Effector memory CD8-positive, alpha-beta T cell (primary cell): ENCODE results near the gene CNTN1.

Experiments used
- ATAC-seq: fragments of 150-1000 bp; cut with Tn5 transposase; replicated peaks from 2 replicates; pipeline ENCODE4 v1.10.0; 2021; ENCODE audit warnings: mild to moderate bottlenecking, moderate library complexity
- DNase-seq, 3 experiments: peaks; one replicate each; pipeline ENCODE4 v3.0.0; 2021
- H3K27ac Mint-ChIP-seq, 2 donors: one replicate each; pipeline ENCODE4 v1.8.0; 2022; ENCODE audit warnings: mild to moderate bottlenecking in 2 of 2, mixed read lengths in 2 of 2, moderate library complexity in 2 of 2
- H3K27me3 Mint-ChIP-seq, 2 donors: one replicate each; pipeline ENCODE4 v1.8.0; 2022; ENCODE audit warnings: mixed read lengths in 2 of 2
- H3K36me3 Mint-ChIP-seq: one replicate; pipeline ENCODE4 v1.8.0; 2022; ENCODE audit warnings: mild to moderate bottlenecking, moderate library complexity, mixed read lengths; ENCODE audit not compliant: insufficient read depth
- H3K4me1 Mint-ChIP-seq, 2 donors: one replicate each; pipeline ENCODE4 v1.8.0; 2022; ENCODE audit warnings: low read depth in 2 of 2, mixed read lengths in 2 of 2
- H3K4me3 Mint-ChIP-seq, 2 donors: one replicate each; pipeline ENCODE4 v1.8.0; 2022; ENCODE audit warnings: mild to moderate bottlenecking in 2 of 2, mixed read lengths in 2 of 2, moderate library complexity in 2 of 2
- H3K9me3 Mint-ChIP-seq, 2 donors: one replicate each; pipeline ENCODE4 v1.8.0; 2022; ENCODE audit warnings: mixed read lengths in 2 of 2

The CNTN1 gene

DNA sequence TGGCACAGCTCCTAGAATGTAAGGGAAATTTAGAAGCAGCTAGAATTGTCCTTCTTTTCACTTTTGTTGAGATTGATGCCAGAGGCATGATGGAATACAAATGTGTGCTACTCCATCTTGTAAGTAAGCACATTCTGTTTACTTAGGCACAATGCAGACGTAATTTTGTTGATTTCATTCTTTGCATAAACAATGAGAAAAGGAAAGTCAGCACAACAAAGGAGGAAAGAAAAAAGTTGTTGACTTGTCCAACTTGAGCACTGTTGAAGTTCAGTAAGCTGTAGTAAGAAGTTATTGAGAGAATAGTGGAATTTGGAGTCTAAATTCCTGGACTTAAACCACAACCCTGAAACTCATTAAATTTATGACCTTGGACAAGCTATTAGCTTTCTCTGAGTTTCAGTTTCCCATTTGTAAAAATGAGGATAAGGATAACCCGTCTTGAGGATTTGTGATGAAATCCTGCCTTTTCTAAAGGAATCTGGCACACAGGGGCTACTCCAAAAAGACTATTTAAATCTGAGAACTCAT, 19.4 kb upstream of the CNTN1 start:
- Mint-ChIP-seq H3K36me3 (no peaks in the 10 kb centered on the region), H3K4me1 (no peaks in the 10 kb centered on the region), H3K27me3 (no peaks in the 10 kb centered on the region), H3K27ac (no peak overlapping the region), H3K9me3 (peaks cover 0 to 3% of the 10 kb centered on the region in 2 donors), H3K4me3 (no peak overlapping the region)
- no peak for ATAC-seq
- DNase-seq = no peak

DNA sequence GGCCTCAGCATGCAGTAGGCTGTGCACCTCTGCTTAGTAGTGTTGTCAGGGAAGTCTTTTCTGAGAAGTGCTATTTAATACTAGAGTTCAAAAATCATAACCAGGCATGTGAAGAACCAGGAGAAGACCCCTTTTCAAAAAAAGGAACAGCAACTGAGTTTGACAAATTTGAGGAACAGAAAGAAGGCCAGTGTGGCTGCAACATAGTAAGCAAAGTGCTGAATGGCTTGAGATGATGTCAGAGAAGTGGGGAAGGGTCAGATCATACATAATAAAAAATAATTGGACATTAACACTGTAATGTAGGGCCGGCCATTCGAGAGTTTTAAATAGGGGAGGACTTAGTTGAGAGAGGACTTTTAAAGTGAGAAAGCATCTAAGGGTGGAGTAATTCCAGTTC, 11.1 kb upstream of the CNTN1 start:
- no peak for DNase-seq
- Mint-ChIP-seq H3K27ac (no peak overlapping the region), H3K9me3 (peaks cover 6 to 9% of the 10 kb centered on the region in 2 donors), H3K4me1 (no peaks in the 10 kb centered on the region), H3K27me3 (no peaks in the 10 kb centered on the region), H3K36me3 (no peaks in the 10 kb centered on the region), H3K4me3 (no peak overlapping the region)
- no peak for ATAC-seq

DNA sequence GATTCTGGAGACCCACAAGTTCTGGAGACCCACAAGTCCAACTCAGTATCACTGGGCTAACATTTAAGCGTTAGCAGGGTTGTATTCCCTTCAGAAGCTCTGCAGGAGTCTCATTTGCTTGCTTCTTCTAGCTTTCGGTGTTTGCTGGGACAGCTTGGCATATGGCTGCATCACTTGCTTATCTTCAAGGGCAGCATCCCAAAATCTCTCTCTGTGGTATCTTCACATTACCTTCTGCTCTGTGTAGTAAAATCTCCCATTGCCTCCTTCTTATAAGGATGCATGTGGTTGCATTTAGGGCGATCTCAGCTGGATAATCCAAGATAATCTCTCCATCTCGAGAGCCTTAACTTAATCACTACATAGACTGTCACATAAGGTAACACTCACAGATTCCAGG, 7.3 kb upstream of the CNTN1 start:
- ATAC-seq = no peak
- DNase-seq = no peak
- no peak overlapping the region for H3K27ac Mint-ChIP-seq
- H3K36me3 Mint-ChIP-seq = no peaks in the 10 kb centered on the region
- H3K4me3 Mint-ChIP-seq = no peak overlapping the region
- H3K4me1 Mint-ChIP-seq = no peaks in the 10 kb centered on the region
- H3K27me3 Mint-ChIP-seq = no peaks in the 10 kb centered on the region
- peaks cover 9% of the 10 kb centered on the region in 2 donors for H3K9me3 Mint-ChIP-seq

DNA sequence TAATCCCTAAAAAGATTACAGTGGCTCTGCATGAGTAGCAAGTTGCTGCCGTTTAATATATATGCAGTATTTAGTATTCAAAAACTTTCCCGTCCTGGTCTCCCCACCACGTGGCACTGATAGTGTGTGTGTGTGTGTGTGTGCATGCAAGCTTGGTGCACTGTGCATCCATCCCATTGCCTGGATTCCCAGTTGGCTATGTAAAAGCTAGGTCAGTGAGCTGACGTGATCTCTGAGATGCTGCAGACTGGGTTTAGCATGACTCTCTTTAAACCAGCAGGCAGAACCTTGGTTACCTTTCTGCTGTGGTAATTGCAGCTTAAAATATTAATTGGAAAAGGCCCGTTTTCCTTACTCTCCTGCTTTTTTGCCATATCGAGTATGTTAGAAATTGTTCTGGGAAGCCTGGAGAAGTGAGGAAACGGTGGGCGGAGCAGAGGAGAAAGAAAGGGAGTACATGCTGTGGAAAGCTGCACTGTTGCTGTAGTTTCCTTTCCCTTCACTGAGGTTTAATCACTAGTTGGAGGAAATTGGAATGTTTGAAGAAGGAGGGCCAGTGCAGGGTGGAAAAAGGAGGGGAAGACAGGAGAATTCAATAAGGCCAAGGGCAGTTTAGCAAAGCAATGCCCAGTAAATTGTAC, 4.0 kb upstream of the CNTN1 start:
- Mint-ChIP-seq H3K27ac (no peak overlapping the region), H3K9me3 (peaks cover 0 to 6% of the 10 kb centered on the region in 2 donors), H3K36me3 (peaks cover 4% of the 10 kb centered on the region), H3K4me3 (no peak overlapping the region), H3K27me3 (peaks cover 0 to 14% of the 10 kb centered on the region in 2 donors), H3K4me1 (no peaks in the 10 kb centered on the region)
- DNase-seq = no peak
- ATAC-seq = no peak

DNA sequence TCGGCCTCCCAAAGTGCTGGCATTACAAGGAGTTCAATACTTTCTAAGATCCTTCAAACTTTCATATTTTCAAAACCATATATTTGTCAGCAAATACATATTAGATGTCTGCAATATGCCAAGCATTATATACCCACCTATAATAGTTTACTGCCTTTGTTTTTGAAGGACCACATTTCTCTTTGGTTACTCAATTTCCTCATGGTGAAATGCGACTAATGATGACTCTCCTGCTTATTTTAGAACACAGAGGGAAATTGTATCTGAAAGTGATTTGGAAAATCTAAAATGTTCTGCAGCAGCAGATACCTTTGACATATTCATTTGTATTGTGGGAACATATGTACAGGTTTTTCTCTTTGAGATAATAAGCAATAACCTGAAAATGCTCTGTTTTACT, 2.7 kb upstream of the CNTN1 start:
- no peak for ATAC-seq
- Mint-ChIP-seq H3K27me3 (peaks cover 0 to 16% of the 10 kb centered on the region in 2 donors), H3K4me1 (no peaks in the 10 kb centered on the region), H3K9me3 (peaks cover 0 to 6% of the 10 kb centered on the region in 2 donors), H3K4me3 (no peak overlapping the region), H3K27ac (no peak overlapping the region), H3K36me3 (peaks cover 6% of the 10 kb centered on the region)
- DNase-seq = no peak

GRCh38 chr12:40692765-40693206, 547 bp downstream of the CNTN1 start:
- DNase-seq (no peak), ATAC-seq (no peak)
- Mint-ChIP-seq H3K27me3 (peaks cover 0 to 16% of the 10 kb centered on the region in 2 donors), H3K27ac (no peak overlapping the region), H3K9me3 (peaks cover 0 to 2% of the 10 kb centered on the region in 2 donors), H3K4me1 (no peaks in the 10 kb centered on the region), H3K36me3 (peaks cover 6% of the 10 kb centered on the region), H3K4me3 (no peak overlapping the region)

DNA sequence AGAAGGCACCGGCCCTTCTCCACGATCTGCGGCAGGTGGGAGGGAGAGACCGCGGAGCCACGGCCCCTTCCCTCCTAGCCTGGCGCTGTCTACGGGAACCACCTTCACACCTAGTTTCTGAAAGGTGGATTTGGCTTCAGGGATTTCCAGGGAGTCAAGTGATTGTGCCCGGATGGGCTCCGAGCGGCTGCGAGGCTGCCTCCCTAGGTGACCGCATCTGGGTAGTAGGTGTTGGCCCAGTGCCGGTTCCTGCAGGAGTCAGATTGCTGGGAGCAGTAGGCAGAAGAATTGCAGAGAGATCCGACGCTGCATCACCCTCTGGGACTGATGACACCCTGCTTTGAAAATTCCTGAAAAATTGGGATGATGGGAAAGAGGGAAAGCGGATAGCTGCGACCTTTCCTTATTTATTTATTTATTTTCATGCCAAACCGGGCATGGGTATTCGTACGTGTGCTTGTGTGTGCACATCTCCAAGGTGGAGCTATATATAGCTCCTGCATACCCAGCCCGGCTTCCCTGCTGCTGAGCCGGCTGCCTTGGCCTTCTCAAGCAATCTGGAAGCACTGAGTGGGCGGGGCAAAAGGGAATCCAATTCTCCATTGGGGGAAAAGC, 1.1 kb downstream of the CNTN1 start:
- Mint-ChIP-seq H3K27me3 (peaks cover 0 to 16% of the 10 kb centered on the region in 2 donors), H3K9me3 (peaks cover 0 to 2% of the 10 kb centered on the region in 2 donors), H3K4me3 (no peak overlapping the region), H3K36me3 (peaks cover 6% of the 10 kb centered on the region), H3K27ac (no peak overlapping the region), H3K4me1 (no peaks in the 10 kb centered on the region)
- DNase-seq = no peak
- no peak for ATAC-seq

- ATAC-seq (no peak), DNase-seq (no peak)
- peaks cover 0 to 3% of the 10 kb centered on the region in 2 donors for H3K9me3 Mint-ChIP-seq
- H3K27ac Mint-ChIP-seq = no peak overlapping the region
- peaks cover 6% of the 10 kb centered on the region for H3K36me3 Mint-ChIP-seq
- no peaks in the 10 kb centered on the region for H3K4me1 Mint-ChIP-seq
- H3K27me3 Mint-ChIP-seq = peaks cover 0 to 6% of the 10 kb centered on the region in 2 donors
- no peak overlapping the region for H3K4me3 Mint-ChIP-seq
These were observed 5.5 kb downstream of the CNTN1 start for GRCh38 chr12:40697566-40698259.

GRCh38 chr12:40701756-40702155, 9.5 kb downstream of the CNTN1 start:
- Mint-ChIP-seq H3K9me3 (peaks cover 5 to 16% of the 10 kb centered on the region in 2 donors), H3K36me3 (peaks cover 3% of the 10 kb centered on the region), H3K27ac (no peak overlapping the region), H3K4me3 (no peak overlapping the region), H3K27me3 (no peaks in the 10 kb centered on the region), H3K4me1 (no peaks in the 10 kb centered on the region)
- DNase-seq (no peak), ATAC-seq (no peak)

GRCh38 chr12:40711121-40711520, 18.9 kb downstream of the CNTN1 start:
- H3K27me3 Mint-ChIP-seq = no peaks in the 10 kb centered on the region
- H3K4me3 Mint-ChIP-seq = no peak overlapping the region
- H3K36me3 Mint-ChIP-seq = no peaks in the 10 kb centered on the region
- ATAC-seq (no peak), DNase-seq (no peak)
- no peaks in the 10 kb centered on the region for H3K4me1 Mint-ChIP-seq
- peaks cover 8 to 19% of the 10 kb centered on the region in 2 donors for H3K9me3 Mint-ChIP-seq
- H3K27ac Mint-ChIP-seq = no peak overlapping the region

DNA sequence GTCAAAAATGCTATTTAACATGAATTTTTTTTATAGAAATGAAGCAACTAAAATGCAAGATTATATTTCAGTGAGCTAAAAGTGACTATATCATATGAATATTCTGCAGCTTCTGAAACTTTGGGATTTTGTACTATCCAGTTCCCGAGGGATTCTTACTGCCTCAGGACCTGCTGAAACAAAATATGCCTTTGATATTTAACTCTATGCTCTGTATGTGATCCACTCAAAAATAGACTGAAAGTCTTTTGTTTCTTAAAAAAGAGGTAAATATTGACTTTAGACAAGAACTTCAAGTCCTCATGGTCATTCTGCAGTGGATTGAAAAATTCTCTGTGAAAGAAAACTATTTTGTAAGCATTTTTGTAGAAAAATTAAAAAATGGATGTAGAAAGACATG, 22.4 kb downstream of the CNTN1 start:
- Mint-ChIP-seq H3K9me3 (peaks cover 10 to 16% of the 10 kb centered on the region in 2 donors), H3K4me1 (no peaks in the 10 kb centered on the region), H3K27me3 (no peaks in the 10 kb centered on the region), H3K27ac (no peak overlapping the region), H3K4me3 (no peak overlapping the region), H3K36me3 (no peaks in the 10 kb centered on the region)
- no peak for DNase-seq
- ATAC-seq = no peak

DNA sequence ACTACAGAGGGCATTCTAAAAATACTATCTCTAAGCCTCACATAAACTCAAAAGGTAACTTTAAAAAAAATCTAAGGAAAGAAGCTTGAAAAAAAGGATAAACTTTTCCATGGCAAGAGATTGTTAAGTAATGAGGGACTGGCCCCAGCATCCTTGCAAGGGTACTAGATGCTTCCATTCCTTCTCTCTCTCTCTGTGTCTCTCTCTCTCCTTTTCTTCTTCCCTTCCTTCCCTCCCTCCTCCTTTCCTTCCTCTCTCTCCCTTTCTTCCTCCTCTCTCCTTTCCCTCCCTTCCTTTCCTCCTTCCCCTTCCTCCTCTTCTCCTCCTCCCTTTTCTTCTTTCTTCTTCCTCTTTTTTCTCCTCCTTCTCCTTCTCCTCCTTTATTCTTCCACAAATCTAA, 23.8 kb downstream of the CNTN1 start:
- H3K9me3 Mint-ChIP-seq = peaks cover 10 to 15% of the 10 kb centered on the region in 2 donors
- ATAC-seq = no peak
- H3K36me3 Mint-ChIP-seq = no peaks in the 10 kb centered on the region
- no peaks in the 10 kb centered on the region for H3K27me3 Mint-ChIP-seq
- H3K27ac Mint-ChIP-seq = no peak overlapping the region
- no peak overlapping the region for H3K4me3 Mint-ChIP-seq
- DNase-seq = no peak
- no peaks in the 10 kb centered on the region for H3K4me1 Mint-ChIP-seq

GRCh38 chr12:40717576-40717975, 25.3 kb downstream of the CNTN1 start:
- DNase-seq (no peak), ATAC-seq (no peak)
- Mint-ChIP-seq H3K4me1 (no peaks in the 10 kb centered on the region), H3K27ac (no peak overlapping the region), H3K9me3 (peaks cover 5 to 6% of the 10 kb centered on the region in 2 donors), H3K36me3 (no peaks in the 10 kb centered on the region), H3K27me3 (no peaks in the 10 kb centered on the region), H3K4me3 (no peak overlapping the region)
